ENCODE measurements around the gene ROS1. TPM values are rescaled to one million over a fixed set of nuclear protein-coding genes. Genes with fewer than 3 reads are reported as not detected.

Gene ROS1
- total RNA-seq, 1 donor from 2014 or later: not detected

- peaks cover 3% of the 10 kb centered on the region for H3K27me3 Mint-ChIP-seq (ENCODE audit: low read depth, unreplicated experiment)
- no peak overlapping the region for H3K4me3 ChIP-seq (ENCODE audit: insufficient read depth, low read depth, low read length)
- H3K4me2 ChIP-seq (ENCODE audit: low read length): no peak overlapping the region
- FAIRE-seq (no peak), DNase-seq (ENCODE audit: low read depth) (peak; percentile 78)
- no peaks in the 10 kb centered on the region for H3K27me3 ChIP-seq (ENCODE audit: insufficient read depth, low read length)
- H3K79me2 ChIP-seq (ENCODE audit: insufficient read depth, low read length): no peaks in the 10 kb centered on the region
- no peak overlapping the region for H3K4me3 Mint-ChIP-seq (ENCODE audit: unreplicated experiment)
- H3K9me3 ChIP-seq (ENCODE audit: insufficient read depth, low read depth, low read length): no peaks in the 10 kb centered on the region
- no peak overlapping the region for H2AFZ ChIP-seq (ENCODE audit: low read depth, low read length)
- no peak for TF ChIP-seq EZH2 (IDR thresholded peaks at IDR 0.05; ENCODE audit: insufficient read depth, low read length)
- no peak for TF ChIP-seq CTCF (IDR thresholded peaks at IDR 0.05; ENCODE audit: insufficient read depth, low read depth, low read length)
- no peaks in the 10 kb centered on the region for H3K36me3 Mint-ChIP-seq (ENCODE audit: low read depth, unreplicated experiment)
- no peak overlapping the region for H3K27ac Mint-ChIP-seq (ENCODE audit: unreplicated experiment)
- H3K4me1 ChIP-seq (ENCODE audit: insufficient read depth, low read length): no peaks in the 10 kb centered on the region
- no peaks in the 10 kb centered on the region for H3K36me3 ChIP-seq (ENCODE audit: insufficient read depth, low read length)
- no peak overlapping the region for H3K27ac ChIP-seq (ENCODE audit: low read depth, low read length)
- no peaks in the 10 kb centered on the region for H3K9me3 Mint-ChIP-seq (ENCODE audit: unreplicated experiment)
- H3K9ac ChIP-seq (ENCODE audit: low read length): no peak overlapping the region
- H4K20me1 ChIP-seq (ENCODE audit: insufficient read depth, low read length): no peaks in the 10 kb centered on the region
- peaks cover 3% of the 10 kb centered on the region for H3K4me1 Mint-ChIP-seq (ENCODE audit: low read depth, unreplicated experiment)
Measured at GRCh38 chr6:117414770-117415169, 11.0 kb downstream of the ROS1 start.

- Histone ChIP-seq H3K4me2 (ENCODE audit: low read length) (no peak overlapping the region), H2AFZ (ENCODE audit: low read depth, low read length) (no peak overlapping the region), H4K20me1 (ENCODE audit: insufficient read depth, low read length) (no peaks in the 10 kb centered on the region), H3K4me3 (ENCODE audit: insufficient read depth, low read depth, low read length) (no peak overlapping the region), H3K79me2 (ENCODE audit: insufficient read depth, low read length) (no peaks in the 10 kb centered on the region), H3K9ac (ENCODE audit: low read length) (no peak overlapping the region), H3K27me3 (ENCODE audit: insufficient read depth, low read length) (no peaks in the 10 kb centered on the region), H3K4me1 (ENCODE audit: insufficient read depth, low read length) (no peaks in the 10 kb centered on the region), H3K27ac (ENCODE audit: low read depth, low read length) (no peak overlapping the region), H3K9me3 (ENCODE audit: insufficient read depth, low read depth, low read length) (no peaks in the 10 kb centered on the region), H3K36me3 (ENCODE audit: insufficient read depth, low read length) (no peaks in the 10 kb centered on the region)
- no peaks in the 10 kb centered on the region for H3K27me3 Mint-ChIP-seq (ENCODE audit: low read depth, unreplicated experiment)
- H3K4me1 Mint-ChIP-seq (ENCODE audit: low read depth, unreplicated experiment): peaks cover 3% of the 10 kb centered on the region
- FAIRE-seq (no peak), DNase-seq (ENCODE audit: low read depth) (no peak)
- H3K9me3 Mint-ChIP-seq (ENCODE audit: unreplicated experiment): no peaks in the 10 kb centered on the region
- no peaks in the 10 kb centered on the region for H3K36me3 Mint-ChIP-seq (ENCODE audit: low read depth, unreplicated experiment)
- H3K27ac Mint-ChIP-seq (ENCODE audit: unreplicated experiment): no peak overlapping the region
- no peak overlapping the region for H3K4me3 Mint-ChIP-seq (ENCODE audit: unreplicated experiment)
- no peak for TF ChIP-seq EZH2 (IDR thresholded peaks at IDR 0.05; ENCODE audit: insufficient read depth, low read length)
- TF ChIP-seq CTCF (IDR thresholded peaks at IDR 0.05; ENCODE audit: insufficient read depth, low read depth, low read length): no peak
Measured at GRCh38 chr6:117411474-117411873, 14.3 kb downstream of the ROS1 start.

GRCh38 chr6:117409863-117410262 is 15.9 kb downstream of the ROS1 start:
- no peaks in the 10 kb centered on the region for H3K9me3 ChIP-seq (ENCODE audit: insufficient read depth, low read depth, low read length)
- Mint-ChIP-seq H3K27me3 (ENCODE audit: low read depth, unreplicated experiment) (no peaks in the 10 kb centered on the region), H3K9me3 (ENCODE audit: unreplicated experiment) (no peaks in the 10 kb centered on the region), H3K4me3 (ENCODE audit: unreplicated experiment) (no peak overlapping the region), H3K36me3 (ENCODE audit: low read depth, unreplicated experiment) (no peaks in the 10 kb centered on the region), H3K4me1 (ENCODE audit: low read depth, unreplicated experiment) (peaks cover 3% of the 10 kb centered on the region), H3K27ac (ENCODE audit: unreplicated experiment) (no peak overlapping the region)
- TF ChIP-seq EZH2 (IDR thresholded peaks at IDR 0.05; ENCODE audit: insufficient read depth, low read length) (no peak), CTCF (IDR thresholded peaks at IDR 0.05; ENCODE audit: insufficient read depth, low read depth, low read length) (no peak)
- no peak overlapping the region for H3K9ac ChIP-seq (ENCODE audit: low read length)
- no peaks in the 10 kb centered on the region for H3K4me1 ChIP-seq (ENCODE audit: insufficient read depth, low read length)
- H3K36me3 ChIP-seq (ENCODE audit: insufficient read depth, low read length): no peaks in the 10 kb centered on the region
- FAIRE-seq: no peak
- H4K20me1 ChIP-seq (ENCODE audit: insufficient read depth, low read length): no peaks in the 10 kb centered on the region
- DNase-seq (ENCODE audit: low read depth): no peak
- no peak overlapping the region for H3K27ac ChIP-seq (ENCODE audit: low read depth, low read length)
- H3K27me3 ChIP-seq (ENCODE audit: insufficient read depth, low read length): no peaks in the 10 kb centered on the region
- no peaks in the 10 kb centered on the region for H3K79me2 ChIP-seq (ENCODE audit: insufficient read depth, low read length)
- no peak overlapping the region for H3K4me3 ChIP-seq (ENCODE audit: insufficient read depth, low read depth, low read length)
- H2AFZ ChIP-seq (ENCODE audit: low read depth, low read length): no peak overlapping the region
- H3K4me2 ChIP-seq (ENCODE audit: low read length): no peak overlapping the region
